Smooth muscle cell (in vitro differentiated cells): ENCODE data around the gene MICU1. TPM values are rescaled to one million over a fixed set of nuclear protein-coding genes. Genes with fewer than 3 reads are reported as not detected.
"Not testable (repeated sequence)": the region's sequence is repeated elsewhere in the genome, so short reads cannot be mapped to it uniquely, and the experiment has no call there.

Experiments
- DNase-seq: peaks from one replicate; lab custom pipeline; 2025; ENCODE audit not compliant: unreplicated experiment; lab: John Stamatoyannopoulos, UW
- H2AFZ ChIP-seq: fragments of 200-600 bp; sonication (generic); 2 replicates; pipeline ENCODE4 v1.6.0; 2016; ENCODE audit warnings: antibody characterized with exemption, low read depth, mild to moderate bottlenecking
- H3F3A ChIP-seq: fragments of 200-600 bp; sonication (generic); 2 replicates; pipeline ENCODE4 v1.6.0; 2017; ENCODE audit warnings: antibody characterized with exemption, low read depth
- H3K27ac ChIP-seq: fragments of 200-600 bp; sonication (generic); 2 replicates; pipeline ENCODE4 v1.5.1; 2016; ENCODE audit warnings: low read depth, mild to moderate bottlenecking
- H3K27me3 ChIP-seq: fragments of 200-600 bp; sonication (generic); 2 replicates; pipeline ENCODE4 v1.6.1; 2016; ENCODE audit warnings: low read depth, mild to moderate bottlenecking
- H3K36me3 ChIP-seq: fragments of 200-600 bp; sonication (generic); 2 replicates; pipeline ENCODE4 v1.5.1; 2016; ENCODE audit warnings: low read depth
- H3K4me1 ChIP-seq: fragments of 200-600 bp; sonication (generic); 2 replicates; pipeline ENCODE4 v1.5.1; 2016; ENCODE audit warnings: low read depth
- H3K4me2 ChIP-seq: fragments of 200-600 bp; sonication (generic); 2 replicates; pipeline ENCODE4 v1.6.0; 2016; ENCODE audit warnings: mild to moderate bottlenecking
- H3K4me3 ChIP-seq: fragments of 200-600 bp; sonication (generic); 2 replicates; pipeline ENCODE4 v1.5.1; 2016; ENCODE audit warnings: mild to moderate bottlenecking
- H3K79me2 ChIP-seq: fragments of 200-600 bp; sonication (generic); 2 replicates; pipeline ENCODE4 v1.6.0; 2016; ENCODE audit warnings: low read depth, mild to moderate bottlenecking
- H3K9ac ChIP-seq: fragments of 200-600 bp; sonication (generic); 2 replicates; pipeline ENCODE4 v1.6.0; 2016; ENCODE audit warnings: low read depth
- H3K9me3 ChIP-seq: fragments of 200-600 bp; sonication (generic); replicated peaks from 2 replicates; pipeline ENCODE4 v1.5.1; 2016; ENCODE audit warnings: low read depth
- H4K20me1 ChIP-seq: fragments of 200-600 bp; sonication (generic); 2 replicates; pipeline ENCODE4 v1.6.0; 2016; ENCODE audit warnings: low read depth
- WGBS: methylation state at CpG from one replicate; pipeline ENCODE4 v1.1.7; 2016; ENCODE audit warnings: low lambda C conversion rate; 5-methylcytosine and 5-hydroxymethylcytosine counted together
- polyA plus RNA-seq: library from polyadenylated mRNA; unstranded; fragments of >200 nt; fragmentation: Nextera tagmentation; extraction: Ambion mirVana; gene quantifications from 2 replicates; pipeline ENCODE4 v1.2.1, GENCODE V29; 2016
- total RNA-seq: library from RNA; depleted of rRNA; stranded (reverse); fragments of >200 nt; gene quantifications from 2 replicates; pipeline ENCODE4 v1.2.3, GENCODE V29; 2014
- TF ChIP-seq, protein P1 (sequence below): fragments of 200-600 bp; sonication (generic); IDR thresholded peaks from 2 replicates; pipeline ENCODE4 v1.5.1; 2017; ENCODE audit warnings: borderline replicate concordance, mild to moderate bottlenecking, antibody characterized with exemption; ENCODE audit not compliant: insufficient read depth, poor library complexity, severe bottlenecking

Gene MICU1
- total and polyA plus RNA-seq, 2 experiments from 2014 or later = 35.0 to 35.1 TPM

DNA sequence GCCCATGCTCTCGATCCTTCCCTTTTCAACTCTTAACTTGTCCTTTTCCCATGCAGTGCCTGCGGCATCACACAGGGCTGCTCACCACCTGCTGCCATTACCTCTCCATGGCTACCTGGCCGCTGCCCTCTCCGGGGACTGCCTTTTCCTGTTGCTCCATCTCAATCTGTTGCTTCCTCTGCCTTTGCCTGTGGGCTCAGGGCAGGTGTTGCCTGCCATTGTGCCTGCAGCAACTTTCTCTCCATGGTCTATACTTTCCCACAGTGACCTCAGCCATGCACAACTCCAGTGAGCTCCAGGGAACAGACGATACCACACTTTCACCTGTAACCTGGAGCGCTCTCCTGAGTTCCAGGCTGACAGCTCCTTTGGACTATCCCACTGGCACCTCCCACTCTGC, 274.4 kb downstream of the MICU1 start:
- no peaks in the 10 kb centered on the region for H3F3A ChIP-seq
- no peaks in the 10 kb centered on the region for H3K9me3 ChIP-seq
- H3K79me2 ChIP-seq = peaks cover 35% of the 10 kb centered on the region
- no peak overlapping the region for H2AFZ ChIP-seq
- no peaks in the 10 kb centered on the region for H3K27me3 ChIP-seq
- no peak overlapping the region for H3K4me3 ChIP-seq
- no peak for DNase-seq
- peaks cover 27% of the 10 kb centered on the region for H4K20me1 ChIP-seq
- TF ChIP-seq, protein P1, sequence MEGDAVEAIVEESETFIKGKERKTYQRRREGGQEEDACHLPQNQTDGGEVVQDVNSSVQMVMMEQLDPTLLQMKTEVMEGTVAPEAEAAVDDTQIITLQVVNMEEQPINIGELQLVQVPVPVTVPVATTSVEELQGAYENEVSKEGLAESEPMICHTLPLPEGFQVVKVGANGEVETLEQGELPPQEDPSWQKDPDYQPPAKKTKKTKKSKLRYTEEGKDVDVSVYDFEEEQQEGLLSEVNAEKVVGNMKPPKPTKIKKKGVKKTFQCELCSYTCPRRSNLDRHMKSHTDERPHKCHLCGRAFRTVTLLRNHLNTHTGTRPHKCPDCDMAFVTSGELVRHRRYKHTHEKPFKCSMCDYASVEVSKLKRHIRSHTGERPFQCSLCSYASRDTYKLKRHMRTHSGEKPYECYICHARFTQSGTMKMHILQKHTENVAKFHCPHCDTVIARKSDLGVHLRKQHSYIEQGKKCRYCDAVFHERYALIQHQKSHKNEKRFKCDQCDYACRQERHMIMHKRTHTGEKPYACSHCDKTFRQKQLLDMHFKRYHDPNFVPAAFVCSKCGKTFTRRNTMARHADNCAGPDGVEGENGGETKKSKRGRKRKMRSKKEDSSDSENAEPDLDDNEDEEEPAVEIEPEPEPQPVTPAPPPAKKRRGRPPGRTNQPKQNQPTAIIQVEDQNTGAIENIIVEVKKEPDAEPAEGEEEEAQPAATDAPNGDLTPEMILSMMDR = no peak
- no peak overlapping the region for H3K4me2 ChIP-seq
- WGBS = 98% methylated on average over 6 of the region's 6 CpGs
- no peak overlapping the region for H3K27ac ChIP-seq
- no peak overlapping the region for H3K9ac ChIP-seq
- no peaks in the 10 kb centered on the region for H3K36me3 ChIP-seq
- H3K4me1 ChIP-seq = peaks cover 7% of the 10 kb centered on the region

DNA sequence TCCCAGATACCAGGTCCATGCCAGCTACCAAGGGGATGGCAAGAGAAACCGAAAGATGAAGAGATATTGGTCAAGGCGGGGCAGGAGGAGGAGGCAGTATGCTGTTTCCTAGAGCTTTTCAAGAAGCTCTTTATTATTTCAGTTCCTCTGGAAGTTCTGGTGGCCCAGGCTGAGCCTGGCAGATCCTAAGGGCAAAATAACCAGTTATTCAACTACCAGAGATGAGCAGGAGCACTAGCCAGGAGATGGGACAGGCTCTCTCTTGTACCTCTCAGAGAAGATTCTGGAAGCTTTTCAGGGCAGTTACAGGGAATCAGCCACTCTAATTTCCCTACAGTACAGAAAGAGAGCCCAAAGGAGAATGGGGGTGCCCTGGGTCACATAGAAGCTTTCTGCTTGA, 276.4 kb downstream of the MICU1 start:
- TF ChIP-seq, protein P1 = no peak
- no peaks in the 10 kb centered on the region for H3F3A ChIP-seq
- no peaks in the 10 kb centered on the region for H3K9me3 ChIP-seq
- no peak overlapping the region for H3K4me2 ChIP-seq
- peaks cover 27% of the 10 kb centered on the region for H4K20me1 ChIP-seq
- H3K4me1 ChIP-seq = peaks cover 7% of the 10 kb centered on the region
- H3K27ac ChIP-seq = no peak overlapping the region
- no peaks in the 10 kb centered on the region for H3K36me3 ChIP-seq
- WGBS = 89% methylated on average over 2 of the region's 2 CpGs
- H3K4me3 ChIP-seq = no peak overlapping the region
- DNase-seq = no peak
- no peak overlapping the region for H2AFZ ChIP-seq
- no peaks in the 10 kb centered on the region for H3K27me3 ChIP-seq
- no peak overlapping the region for H3K9ac ChIP-seq
- peaks cover 35% of the 10 kb centered on the region for H3K79me2 ChIP-seq

DNA sequence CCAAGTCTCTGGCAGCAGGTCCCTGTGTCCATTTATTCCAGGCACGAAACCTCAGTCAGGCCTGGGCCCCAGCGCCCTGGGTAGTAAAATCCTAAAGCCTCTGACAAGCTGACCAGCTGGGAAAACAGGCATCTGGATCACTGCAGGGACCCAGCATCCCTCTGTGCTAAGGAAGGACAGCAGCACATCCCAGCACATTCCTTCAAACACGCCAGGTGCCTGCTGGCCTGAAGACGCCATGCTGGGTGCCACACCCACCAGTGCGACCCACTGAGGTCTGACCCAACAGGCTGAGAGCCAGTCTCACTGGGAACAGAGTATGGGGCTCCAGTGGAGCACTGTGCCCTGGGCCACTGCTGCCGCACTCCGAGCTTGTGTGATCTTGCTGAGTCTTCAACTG, 277.6 kb downstream of the MICU1 start:
- no peak for DNase-seq
- Histone ChIP-seq H3K36me3 (no peaks in the 10 kb centered on the region), H3K27me3 (no peaks in the 10 kb centered on the region), H3K79me2 (peaks cover 31% of the 10 kb centered on the region), H3K4me1 (peaks cover 3% of the 10 kb centered on the region), H3K4me2 (no peak overlapping the region), H3F3A (no peaks in the 10 kb centered on the region), H3K4me3 (no peak overlapping the region), H2AFZ (no peak overlapping the region), H3K9me3 (no peaks in the 10 kb centered on the region), H3K27ac (no peak overlapping the region), H4K20me1 (peaks cover 27% of the 10 kb centered on the region), H3K9ac (no peak overlapping the region)
- WGBS = 94% methylated on average over 7 of the region's 7 CpGs
- TF ChIP-seq, protein P1 = no peak

DNA sequence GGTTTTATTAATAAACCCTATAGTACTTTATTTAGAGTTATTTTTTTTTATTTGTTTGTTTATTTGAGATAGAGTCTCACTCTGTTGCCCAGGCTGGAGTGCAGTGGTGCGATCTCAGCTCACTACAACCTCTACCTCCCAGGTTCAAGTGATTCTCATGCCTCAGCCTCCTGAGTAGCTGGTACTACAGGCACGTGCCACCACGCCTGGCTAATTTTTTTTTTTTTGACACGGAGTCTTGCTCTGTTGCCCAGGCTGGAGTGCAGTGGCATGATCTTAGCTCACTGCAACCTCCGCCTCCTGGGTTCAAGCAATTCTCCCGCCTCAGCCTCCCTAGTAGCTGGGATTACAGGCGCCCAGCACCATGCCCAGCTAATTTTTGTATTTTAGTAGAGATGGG, 279.8 kb downstream of the MICU1 start:
- not testable (repeated sequence) for H3K36me3 ChIP-seq, H3K9ac ChIP-seq, H2AFZ ChIP-seq, DNase-seq, H3K4me1 ChIP-seq, H3F3A ChIP-seq, H3K4me2 ChIP-seq, H3K27me3 ChIP-seq, H3K27ac ChIP-seq, H3K4me3 ChIP-seq, H3K9me3 ChIP-seq, H3K79me2 ChIP-seq
- peaks cover 16% of the 10 kb centered on the region for H4K20me1 ChIP-seq
- over 99% methylated on average over 7 of the region's 7 CpGs for WGBS
